HG03159 (cell line): Measurements from ENCODE around the gene CENPT.

Source experiments
- ATAC-seq: cut with Tn5 transposase; IDR thresholded peaks from one replicate; pipeline ENCODE4 v1.9.1; 2021; ENCODE audit warnings: mild to moderate bottlenecking, moderate library complexity; ENCODE audit not compliant: unreplicated experiment

CENPT gene

DNA sequence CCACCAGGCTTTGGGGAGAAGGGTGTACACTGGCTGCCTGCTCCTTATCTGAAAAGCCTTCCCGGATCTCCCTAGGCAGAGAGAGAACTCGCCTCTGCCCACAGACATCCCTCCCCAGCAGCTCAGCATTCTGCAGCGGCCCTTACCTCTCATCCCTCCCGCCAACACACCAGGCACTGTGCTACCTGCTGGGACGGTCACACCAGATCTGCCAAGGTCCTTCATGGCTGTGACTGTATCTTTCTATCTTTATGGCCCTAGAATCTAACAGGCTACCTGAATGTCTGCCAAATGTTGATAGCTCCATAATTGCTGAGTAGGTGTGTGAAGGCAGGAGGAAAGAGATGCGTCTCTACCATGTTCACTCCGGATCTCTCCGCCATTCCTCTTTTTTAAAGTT lies 32.9 kb downstream of the CENPT start:
- ATAC-seq, result no peak

GRCh38 chr16:67811899-67812298 lies 35.6 kb downstream of the CENPT start:
- no peak for ATAC-seq

GRCh38 chr16:67807148-67807682 lies 40.3 kb downstream of the CENPT start:
- no peak for ATAC-seq

DNA sequence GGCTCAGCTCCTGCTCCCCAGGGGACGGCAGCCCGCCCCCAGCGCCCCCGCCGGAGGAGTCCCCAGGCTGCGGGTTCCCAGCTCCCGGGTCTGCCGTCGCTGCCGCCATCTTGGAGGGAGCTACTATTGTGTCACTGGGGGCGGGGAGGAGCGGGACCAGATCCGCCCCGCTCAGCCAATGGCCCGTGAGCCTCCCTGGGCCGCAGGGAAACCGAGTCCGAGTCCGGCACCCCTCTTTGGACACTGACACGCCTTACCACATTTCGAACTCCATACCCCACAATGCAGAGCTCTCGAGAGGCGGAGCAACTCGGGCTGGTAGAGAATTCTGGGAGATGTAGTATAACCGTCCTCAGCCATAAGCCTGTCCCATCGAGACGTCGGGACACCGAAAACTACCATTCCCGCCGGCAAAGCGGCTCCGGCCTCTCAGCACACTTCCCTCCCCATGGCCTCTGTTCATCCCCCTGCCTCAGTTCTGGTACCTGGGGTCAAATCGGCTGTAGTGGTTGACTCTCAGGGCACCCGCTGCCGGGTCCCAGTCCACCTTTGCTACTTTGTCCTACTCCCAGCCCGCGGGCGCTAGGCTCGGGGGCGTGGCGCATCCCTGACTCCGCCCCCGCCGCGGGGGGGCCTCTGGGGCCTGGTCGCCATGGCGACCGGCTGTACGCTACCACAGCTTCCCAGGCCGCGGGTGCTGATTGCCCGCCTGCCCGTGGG lies 40.9 kb downstream of the CENPT start, which contains the start of the genes RANBP10 and TSNAXIP1:
TSS of gene RANBP10 (minus strand) at position 133 of the 720 bp plus-strand sequence. CDS start at position 109, 24 bp downstream.
TSS of gene TSNAXIP1 (plus strand) at position 462 of the 720 bp plus-strand sequence. CDS start 261 bp downstream, outside the sequence.
- ATAC-seq, result peak; percentile 93

- ATAC-seq, result no peak
Observed at GRCh38 chr16:67805718-67806427, 41.6 kb downstream of the CENPT start.

DNA sequence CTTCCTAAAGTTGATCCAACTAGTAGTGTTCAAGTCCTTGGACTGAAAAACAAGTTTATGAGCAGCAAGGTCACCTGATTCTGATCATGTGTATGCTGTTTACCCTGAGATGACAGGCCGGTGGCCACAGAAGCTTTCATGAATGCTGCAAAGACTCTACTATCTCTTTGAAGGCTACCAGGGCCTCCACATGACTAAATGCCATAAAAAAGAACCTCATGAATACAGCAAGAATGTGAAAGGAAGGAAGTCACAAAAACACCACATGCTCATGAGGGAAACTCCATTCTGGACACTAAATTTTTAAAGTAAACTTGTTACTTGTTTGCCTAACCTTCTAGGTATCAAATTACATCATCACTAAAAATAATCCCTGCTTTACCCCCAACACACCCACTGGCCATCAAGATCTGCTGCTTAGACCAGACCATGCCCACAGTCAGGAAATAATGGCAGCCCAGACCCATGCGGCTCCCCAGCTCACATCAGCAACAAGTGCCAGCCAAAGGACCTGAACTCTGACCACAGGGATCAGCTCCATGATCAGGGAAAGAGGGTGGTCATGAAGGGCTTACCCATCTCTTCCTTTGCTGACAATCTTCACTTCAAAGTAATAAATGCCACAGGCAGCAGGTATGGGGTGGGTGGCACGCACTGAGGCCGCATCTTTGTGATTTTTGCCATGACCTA lies 42.5 kb downstream of the CENPT start:
- ATAC-seq, result no peak

GRCh38 chr16:67803894-67804293 lies 43.6 kb downstream of the CENPT start:
- ATAC-seq, result no peak

DNA sequence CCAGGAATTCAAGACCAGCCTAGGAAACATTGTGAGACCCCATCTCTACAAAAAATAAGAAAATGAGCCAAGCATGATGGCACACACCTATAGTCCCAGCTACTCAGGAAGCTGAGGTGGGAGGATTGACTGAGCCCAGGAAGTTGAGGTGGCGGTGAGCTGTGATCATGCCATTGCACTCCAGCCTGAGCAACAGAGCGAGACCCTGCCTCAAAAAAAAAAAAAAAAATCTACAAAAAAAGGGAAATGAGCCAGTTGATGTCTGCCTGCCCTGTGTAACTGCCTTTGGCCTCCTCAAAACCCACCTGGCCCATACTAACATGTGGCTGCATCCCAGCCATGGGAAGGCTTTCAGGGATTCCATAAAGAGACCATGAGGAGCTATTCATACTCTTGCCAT lies 45.6 kb downstream of the CENPT start:
- ATAC-seq, result no peak

GRCh38 chr16:67801241-67801640 lies 46.3 kb downstream of the CENPT start:
- no peak for ATAC-seq

GRCh38 chr16:67800338-67800926 lies 47.1 kb downstream of the CENPT start:
- no peak for ATAC-seq

GRCh38 chr16:67796099-67796718 lies 51.3 kb downstream of the CENPT start:
- no peak for ATAC-seq

- no peak for ATAC-seq
Observed at GRCh38 chr16:67790071-67790470, 57.4 kb downstream of the CENPT start.

GRCh38 chr16:67786491-67786890 lies 61.0 kb downstream of the CENPT start:
- ATAC-seq, result no peak

- no peak for ATAC-seq
Observed at GRCh38 chr16:67783353-67783725, 64.2 kb downstream of the CENPT start.

DNA sequence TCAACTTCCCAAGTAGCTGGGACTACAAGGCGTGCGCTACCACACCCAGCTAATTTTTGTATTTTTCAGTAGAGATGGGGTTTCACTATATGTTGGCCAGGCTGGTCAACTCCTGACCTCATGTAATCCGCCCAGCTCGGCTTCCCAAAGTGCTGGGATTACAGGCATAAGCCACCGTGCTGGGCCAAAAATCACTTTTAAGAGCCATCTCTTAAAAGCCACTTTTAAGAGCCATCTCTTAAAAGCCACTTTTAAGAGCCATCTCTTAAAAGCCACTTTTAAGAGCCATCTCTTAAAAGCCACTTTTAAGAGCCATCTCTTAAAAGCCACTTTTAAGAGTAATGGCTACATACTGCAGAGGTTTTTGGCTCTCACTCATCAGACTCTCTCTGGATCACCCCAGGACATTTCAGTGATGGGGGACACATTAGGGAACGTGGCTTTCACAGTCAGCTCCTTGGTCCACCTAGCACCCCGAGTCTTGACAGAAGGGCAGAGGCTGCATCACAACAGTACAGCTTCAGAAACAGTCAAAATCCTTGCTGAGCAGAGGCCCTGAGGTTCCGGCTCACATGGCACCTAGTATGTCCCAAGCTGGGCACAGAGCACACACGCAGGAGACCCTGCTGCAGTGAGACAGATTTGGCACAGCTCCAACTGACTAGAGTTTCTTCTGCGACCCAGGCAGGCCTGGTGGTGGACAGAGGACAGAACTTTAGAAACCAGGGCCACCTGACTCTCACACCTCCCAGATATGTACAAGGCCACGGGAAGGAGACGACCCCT lies 64.7 kb downstream of the CENPT start:
- ATAC-seq, result no peak

GRCh38 chr16:67781565-67781921 lies 66.0 kb downstream of the CENPT start:
- ATAC-seq, result no peak

GRCh38 chr16:67780847-67781564 lies 66.5 kb downstream of the CENPT start:
- no peak for ATAC-seq

GRCh38 chr16:67779256-67780014 lies 68.1 kb downstream of the CENPT start:
- no peak for ATAC-seq
